ENCODE data around the gene TM7SF3.
"Not testable (repeated sequence)": the region's sequence is repeated elsewhere in the genome, so short reads cannot be mapped to it uniquely, and the experiment has no call there.

Gene TM7SF3

GRCh38 chr12:27014085-27014858, at the start of gene TM7SF3:
Gene TM7SF3 (minus strand): TSS chr12:27014384. CDS start chr12:27014168, 216 bp downstream.
- DNase-seq, result peak; percentile 97

GRCh38 chr12:27063250-27063851, 49.2 kb upstream of the TM7SF3 start:
- DNase-seq, result no peak

- DNase-seq, result no peak
Measured at GRCh38 chr12:27061317-27061716, 47.1 kb upstream of the TM7SF3 start.

- no peak for DNase-seq
Measured at GRCh38 chr12:27060740-27061139, 46.6 kb upstream of the TM7SF3 start.

- DNase-seq, result no peak
Measured at GRCh38 chr12:27057543-27057942, 43.4 kb upstream of the TM7SF3 start.

GRCh38 chr12:27055966-27056365, 41.8 kb upstream of the TM7SF3 start:
- no peak for DNase-seq

- no peak for DNase-seq
Measured at GRCh38 chr12:27052742-27053141, 38.6 kb upstream of the TM7SF3 start.

- DNase-seq, result no peak
Measured at GRCh38 chr12:27052176-27052575, 38.0 kb upstream of the TM7SF3 start.

GRCh38 chr12:27048822-27049752, 34.9 kb upstream of the TM7SF3 start:
- DNase-seq, result no peak

- not testable (repeated sequence) for DNase-seq
Measured at GRCh38 chr12:27042018-27042417, 27.8 kb upstream of the TM7SF3 start.

- not testable (repeated sequence) for DNase-seq
Measured at GRCh38 chr12:27040637-27041036, 26.5 kb upstream of the TM7SF3 start.

- DNase-seq, result no peak
Measured at GRCh38 chr12:27034607-27035293, 20.6 kb upstream of the TM7SF3 start.

GRCh38 chr12:27032679-27033078, 18.5 kb upstream of the TM7SF3 start:
- no peak for DNase-seq

GRCh38 chr12:27031531-27031930, 17.3 kb upstream of the TM7SF3 start:
- no peak for DNase-seq

- no peak for DNase-seq
Measured at GRCh38 chr12:27026257-27026656, 12.1 kb upstream of the TM7SF3 start.

- no peak for DNase-seq
Measured at GRCh38 chr12:27025116-27025515, 10.9 kb upstream of the TM7SF3 start.

GRCh38 chr12:27024291-27024690, 10.1 kb upstream of the TM7SF3 start:
- DNase-seq, result no peak

GRCh38 chr12:27020761-27021160, 6.6 kb upstream of the TM7SF3 start:
- no peak for DNase-seq

GRCh38 chr12:27018037-27018436, 3.9 kb upstream of the TM7SF3 start:
- DNase-seq, result no peak

GRCh38 chr12:27017163-27017823, 3.1 kb upstream of the TM7SF3 start:
- not testable (repeated sequence) for DNase-seq

- no peak for DNase-seq
Measured at GRCh38 chr12:27015730-27016076, 1.5 kb upstream of the TM7SF3 start.

Data from CD4-positive, alpha-beta T cell treated with Interleukin-6 for 4 hours (primary cell).